A673 (cell line): Measurements from ENCODE around the gene ENOX1. TPM values are rescaled to one million over a fixed set of nuclear protein-coding genes. Genes with fewer than 3 reads are reported as not detected.
"Not testable (repeated sequence)": the region's sequence is repeated elsewhere in the genome, so short reads cannot be mapped to it uniquely, and the experiment has no call there.

ENCODE experiments used
- BruUV-seq: library from RNA; stranded (reverse); fragments of 400-500 nt; replicated peaks from 2 replicates; lab custom pipeline; 2021; lab: Mats Ljungman, UMichigan
- CTCF ChIA-PET: fragments of 300-600 bp; sonication (Branson Sonifier 250); formaldehyde crosslinking; loops from one replicate; lab custom pipeline; 2022; ENCODE audit warnings: antibody characterized with exemption; lab: Charles Lee
- POLR2A ChIA-PET: fragments of 300-600 bp; sonication (Branson Sonifier 250); formaldehyde crosslinking; loops from one replicate; lab custom pipeline; 2022; ENCODE audit warnings: antibody characterized with exemption; ENCODE audit not compliant: low non-redundant PET; lab: Charles Lee
- DNase-seq: peaks from one replicate; pipeline ENCODE4 v3.0.0-alpha.2; 2015; ENCODE audit warnings: low spot score
- H3K27ac ChIP-seq: fragments of 200-600 bp; sonication (generic); 2 replicates; pipeline ENCODE4 v1.5.1; 2016; ENCODE audit warnings: mixed run types, low read depth, mild to moderate bottlenecking, mixed read lengths, antibody characterized with exemption, low read length; ENCODE audit not compliant: poor library complexity, severe bottlenecking
- H3K27me3 ChIP-seq: fragments of 200-600 bp; sonication (generic); replicated peaks from 2 replicates; pipeline ENCODE4 v1.6.1; 2017; ENCODE audit warnings: mixed run types, low read depth, mild to moderate bottlenecking, mixed read lengths, antibody characterized with exemption, low read length; ENCODE audit not compliant: insufficient read depth, poor library complexity
- H3K36me3 ChIP-seq: fragments of 200-600 bp; sonication (generic); 2 replicates; pipeline ENCODE4 v1.6.1; 2016; ENCODE audit warnings: mixed run types, mild to moderate bottlenecking, mixed read lengths, antibody characterized with exemption, low read length; ENCODE audit not compliant: insufficient read depth, poor library complexity, severe bottlenecking
- H3K4me1 ChIP-seq: fragments of 200-600 bp; sonication (generic); 2 replicates; pipeline ENCODE4 v1.6.1; 2017; ENCODE audit warnings: mixed run types, mild to moderate bottlenecking, mixed read lengths, antibody characterized with exemption, low read length; ENCODE audit not compliant: insufficient read depth, poor library complexity, severe bottlenecking
- H3K4me3 ChIP-seq: fragments of 200-600 bp; sonication (generic); 2 replicates; pipeline ENCODE4 v1.5.1; 2016; ENCODE audit warnings: low read depth, mixed run types, mild to moderate bottlenecking, mixed read lengths, low read length; ENCODE audit not compliant: poor library complexity, severe bottlenecking
- H3K9me3 ChIP-seq: fragments of 200-600 bp; sonication (generic); 2 replicates; pipeline ENCODE4 v1.6.1; 2016; ENCODE audit warnings: mixed run types, low read depth, mild to moderate bottlenecking, mixed read lengths, antibody characterized with exemption, low read length; ENCODE audit not compliant: poor library complexity, severe bottlenecking
- EZH2 ChIP-seq: fragments of 200-600 bp; sonication (generic); IDR thresholded peaks from 2 replicates; pipeline ENCODE4 v1.6.1; 2017; ENCODE audit warnings: borderline replicate concordance, low read depth, mild to moderate bottlenecking, mixed read lengths, antibody characterized with exemption, low read length; ENCODE audit not compliant: poor library complexity, severe bottlenecking
- intact Hi-C: fragments of 100-400 bp; cut with micrococcal nuclease; formaldehyde crosslinking; loops from one replicate; pipeline ENCODE4 v1.10.0; 2022; ENCODE audit not compliant: unreplicated experiment
- total RNA-seq: library from RNA; stranded (reverse); gene quantifications from 2 replicates; pipeline ENCODE4 v1.2.3, GENCODE V29; 2021
- TF ChIP-seq, protein P1 (sequence below): fragments of 300-800, 200-600 bp; sonication (generic); conservative IDR thresholded peaks from 2 replicates; pipeline ENCODE4 v1.5.1; 2017; ENCODE audit warnings: low read depth, mild to moderate bottlenecking, antibody characterized with exemption, low read length, moderate library complexity, mixed read lengths

Gene ENOX1
- total RNA-seq, 1 experiment from 2014 or later: 4.4 TPM

- H3K4me1 ChIP-seq: no peaks in the 10 kb centered on the region
- no peaks in the 10 kb centered on the region for H3K27me3 ChIP-seq
- no peak for DNase-seq
- BruUV-seq: no TSS peak
- no peak overlapping the region for H3K4me3 ChIP-seq
- ChIA-PET CTCF (no interaction called here), POLR2A (no interaction called here)
- TF ChIP-seq EZH2: no peak
- TF ChIP-seq, protein P1, sequence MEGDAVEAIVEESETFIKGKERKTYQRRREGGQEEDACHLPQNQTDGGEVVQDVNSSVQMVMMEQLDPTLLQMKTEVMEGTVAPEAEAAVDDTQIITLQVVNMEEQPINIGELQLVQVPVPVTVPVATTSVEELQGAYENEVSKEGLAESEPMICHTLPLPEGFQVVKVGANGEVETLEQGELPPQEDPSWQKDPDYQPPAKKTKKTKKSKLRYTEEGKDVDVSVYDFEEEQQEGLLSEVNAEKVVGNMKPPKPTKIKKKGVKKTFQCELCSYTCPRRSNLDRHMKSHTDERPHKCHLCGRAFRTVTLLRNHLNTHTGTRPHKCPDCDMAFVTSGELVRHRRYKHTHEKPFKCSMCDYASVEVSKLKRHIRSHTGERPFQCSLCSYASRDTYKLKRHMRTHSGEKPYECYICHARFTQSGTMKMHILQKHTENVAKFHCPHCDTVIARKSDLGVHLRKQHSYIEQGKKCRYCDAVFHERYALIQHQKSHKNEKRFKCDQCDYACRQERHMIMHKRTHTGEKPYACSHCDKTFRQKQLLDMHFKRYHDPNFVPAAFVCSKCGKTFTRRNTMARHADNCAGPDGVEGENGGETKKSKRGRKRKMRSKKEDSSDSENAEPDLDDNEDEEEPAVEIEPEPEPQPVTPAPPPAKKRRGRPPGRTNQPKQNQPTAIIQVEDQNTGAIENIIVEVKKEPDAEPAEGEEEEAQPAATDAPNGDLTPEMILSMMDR: no peak
- no peaks in the 10 kb centered on the region for H3K36me3 ChIP-seq
- intact Hi-C loops: no loop called here
- H3K27ac ChIP-seq: no peak overlapping the region
- no peaks in the 10 kb centered on the region for H3K9me3 ChIP-seq
These were observed 361.5 kb downstream of the ENOX1 start for GRCh38 chr13:43425234-43425633.

GRCh38 chr13:43424412-43424811, 362.4 kb downstream of the ENOX1 start:
- TF ChIP-seq EZH2: no peak
- TF ChIP-seq, protein P1: no peak
- Histone ChIP-seq H3K27ac (no peak overlapping the region), H3K4me3 (no peak overlapping the region), H3K27me3 (no peaks in the 10 kb centered on the region), H3K36me3 (no peaks in the 10 kb centered on the region), H3K4me1 (no peaks in the 10 kb centered on the region), H3K9me3 (no peaks in the 10 kb centered on the region)
- CTCF ChIA-PET: no interaction called here
- intact Hi-C loops: no loop called here
- POLR2A ChIA-PET: no interaction called here
- no peak for DNase-seq
- BruUV-seq: no TSS peak

DNA sequence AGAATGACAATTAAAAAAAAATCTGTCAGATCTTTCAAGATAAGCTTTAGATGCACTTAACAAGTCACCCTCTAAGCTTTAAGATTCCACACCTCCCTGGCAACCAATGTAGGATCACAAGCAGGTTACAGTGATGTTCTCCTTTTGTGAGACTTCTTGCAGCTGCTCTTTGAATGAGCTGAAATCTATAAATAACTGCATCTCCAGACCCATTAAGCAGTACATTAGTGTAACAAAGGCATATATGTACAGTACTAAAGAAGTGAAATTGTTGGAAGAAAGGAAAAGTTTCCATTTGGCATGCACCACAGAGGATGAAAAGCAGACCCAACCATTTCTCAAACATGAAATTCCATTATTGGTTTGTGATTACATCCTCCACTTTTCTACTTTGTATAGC, 364.7 kb downstream of the ENOX1 start:
- H3K9me3 ChIP-seq: no peaks in the 10 kb centered on the region
- no peaks in the 10 kb centered on the region for H3K4me1 ChIP-seq
- intact Hi-C loops: no loop called here
- no peaks in the 10 kb centered on the region for H3K27me3 ChIP-seq
- POLR2A ChIA-PET: no interaction called here
- H3K4me3 ChIP-seq: no peak overlapping the region
- TF ChIP-seq, protein P1: no peak
- no peak for TF ChIP-seq EZH2
- H3K36me3 ChIP-seq: no peaks in the 10 kb centered on the region
- no peak for DNase-seq
- no TSS peak for BruUV-seq
- H3K27ac ChIP-seq: no peak overlapping the region
- CTCF ChIA-PET: no interaction called here

- H3K4me3 ChIP-seq, H3K27ac ChIP-seq, DNase-seq, CTCF ChIA-PET, H3K27me3 ChIP-seq, H3K9me3 ChIP-seq, H3K4me1 ChIP-seq, intact Hi-C loops, POLR2A ChIA-PET, BruUV-seq, H3K36me3 ChIP-seq: not testable (repeated sequence)
These were observed 369.9 kb downstream of the ENOX1 start for GRCh38 chr13:43416842-43417241.

- intact Hi-C loops, POLR2A ChIA-PET, CTCF ChIA-PET: not testable (repeated sequence)
These were observed 370.4 kb downstream of the ENOX1 start for GRCh38 chr13:43416408-43416807.

More at GRCh38 chr13:43416408-43416807, 370.4 kb downstream of the ENOX1 start:
- H3K27ac ChIP-seq, H3K9me3 ChIP-seq, BruUV-seq, H3K4me1 ChIP-seq, H3K4me3 ChIP-seq, H3K27me3 ChIP-seq, H3K36me3 ChIP-seq, DNase-seq: not testable (repeated sequence)
